ENCODE results near the gene PRKCA. TPM values are rescaled to one million over a fixed set of nuclear protein-coding genes. Genes with fewer than 3 reads are reported as not detected.

Gene PRKCA
- total RNA-seq, 2 experiments from 2014 or later, result 84.4 to 87.9 TPM

DNA sequence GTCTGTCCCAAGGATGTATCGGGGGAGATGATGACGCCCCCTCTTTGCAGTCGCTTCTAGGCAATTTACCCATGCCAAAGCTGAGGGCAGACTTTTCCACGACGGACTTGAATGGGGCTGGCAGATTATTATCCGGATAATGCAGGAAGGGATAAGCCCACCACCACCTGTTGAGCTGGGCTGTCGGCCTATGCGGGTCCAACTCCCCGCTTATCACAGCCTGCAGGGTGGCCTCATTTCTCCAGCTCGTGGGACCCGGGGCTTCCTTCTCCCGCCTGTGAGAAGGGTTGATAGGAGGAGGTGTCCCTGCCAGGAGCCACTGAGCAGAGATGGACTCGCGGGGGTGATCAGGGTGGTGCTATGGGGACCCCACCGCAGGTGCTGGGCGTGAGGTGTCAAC is 533.1 kb downstream of the PRKCA start:
- CTCF ChIA-PET, result no interaction called here
- peaks cover 41% of the 10 kb centered on the region for H3K27me3 Mint-ChIP-seq
- ATAC-seq (no peak), DNase-seq (no peak)
- H3K4me3 Mint-ChIP-seq, result no peak overlapping the region
- POLR2A ChIA-PET, result no interaction called here
- TF ChIP-seq, protein P1, sequence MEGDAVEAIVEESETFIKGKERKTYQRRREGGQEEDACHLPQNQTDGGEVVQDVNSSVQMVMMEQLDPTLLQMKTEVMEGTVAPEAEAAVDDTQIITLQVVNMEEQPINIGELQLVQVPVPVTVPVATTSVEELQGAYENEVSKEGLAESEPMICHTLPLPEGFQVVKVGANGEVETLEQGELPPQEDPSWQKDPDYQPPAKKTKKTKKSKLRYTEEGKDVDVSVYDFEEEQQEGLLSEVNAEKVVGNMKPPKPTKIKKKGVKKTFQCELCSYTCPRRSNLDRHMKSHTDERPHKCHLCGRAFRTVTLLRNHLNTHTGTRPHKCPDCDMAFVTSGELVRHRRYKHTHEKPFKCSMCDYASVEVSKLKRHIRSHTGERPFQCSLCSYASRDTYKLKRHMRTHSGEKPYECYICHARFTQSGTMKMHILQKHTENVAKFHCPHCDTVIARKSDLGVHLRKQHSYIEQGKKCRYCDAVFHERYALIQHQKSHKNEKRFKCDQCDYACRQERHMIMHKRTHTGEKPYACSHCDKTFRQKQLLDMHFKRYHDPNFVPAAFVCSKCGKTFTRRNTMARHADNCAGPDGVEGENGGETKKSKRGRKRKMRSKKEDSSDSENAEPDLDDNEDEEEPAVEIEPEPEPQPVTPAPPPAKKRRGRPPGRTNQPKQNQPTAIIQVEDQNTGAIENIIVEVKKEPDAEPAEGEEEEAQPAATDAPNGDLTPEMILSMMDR (IDR thresholded peaks at IDR 0.05), result no peak
- H3K36me3 Mint-ChIP-seq (ENCODE audit: low read depth), result no peaks in the 10 kb centered on the region
- H3K27ac Mint-ChIP-seq, result no peak overlapping the region
- no peaks in the 10 kb centered on the region for H3K4me1 Mint-ChIP-seq (ENCODE audit: low read depth)
- no peaks in the 10 kb centered on the region for H3K9me3 Mint-ChIP-seq
- intact Hi-C loops (cut with micrococcal nuclease), result no loop called here

DNA sequence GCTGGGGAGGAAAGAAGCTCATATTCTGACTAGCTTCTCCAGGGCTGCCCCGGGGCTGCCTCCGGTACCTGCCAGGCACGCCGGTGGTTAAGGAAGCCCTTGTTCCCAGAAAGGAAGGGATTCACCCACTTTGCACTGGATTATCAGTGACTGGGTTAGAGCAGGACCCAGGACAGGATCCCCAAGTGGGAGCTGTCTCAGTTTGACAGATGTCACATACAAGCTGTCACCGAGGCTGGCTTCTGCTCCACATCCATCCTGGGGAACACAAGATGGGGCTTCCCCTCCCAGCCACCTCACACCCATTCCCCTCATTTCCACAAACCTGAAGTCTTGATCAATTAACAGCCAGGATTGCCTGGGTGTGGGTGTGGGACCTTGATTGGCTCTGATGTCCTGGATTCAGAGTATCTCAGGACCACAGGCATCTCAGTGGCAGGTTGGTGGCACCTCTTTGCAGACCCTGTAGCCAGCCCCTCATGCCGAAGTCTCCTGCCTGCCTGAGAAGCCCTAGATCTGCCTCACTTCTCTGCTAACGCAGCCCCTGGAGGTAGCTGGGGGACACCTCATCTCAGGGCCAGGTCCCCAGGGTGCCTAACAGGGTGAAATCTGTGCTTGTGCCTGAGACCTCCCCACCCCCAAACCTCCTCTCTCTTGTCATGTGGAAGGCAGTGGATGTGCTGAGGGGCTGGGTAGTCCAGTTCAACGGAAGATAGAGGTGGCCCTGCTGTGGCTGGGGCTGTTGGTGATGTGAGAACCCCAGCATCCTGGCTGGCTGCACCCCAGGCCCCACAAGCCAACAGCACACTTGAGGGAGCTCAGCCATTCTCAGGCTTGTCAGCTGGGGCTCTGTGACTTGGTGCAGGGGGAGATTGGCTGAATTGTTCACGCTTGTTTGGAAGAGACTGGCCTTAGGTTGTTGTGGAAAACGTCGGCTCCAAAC is 533.9 kb downstream of the PRKCA start:
- Mint-ChIP-seq H3K4me1 (ENCODE audit: low read depth) (no peaks in the 10 kb centered on the region), H3K4me3 (no peak overlapping the region), H3K27me3 (peaks cover 37% of the 10 kb centered on the region), H3K36me3 (ENCODE audit: low read depth) (no peaks in the 10 kb centered on the region), H3K27ac (no peak overlapping the region), H3K9me3 (no peaks in the 10 kb centered on the region)
- no peak for ATAC-seq
- DNase-seq, result no peak
- CTCF ChIA-PET, result no interaction called here
- TF ChIP-seq, protein P1 (IDR thresholded peaks at IDR 0.05), result no peak
- intact Hi-C loops (cut with micrococcal nuclease), result no loop called here
- POLR2A ChIA-PET, result no interaction called here

DNA sequence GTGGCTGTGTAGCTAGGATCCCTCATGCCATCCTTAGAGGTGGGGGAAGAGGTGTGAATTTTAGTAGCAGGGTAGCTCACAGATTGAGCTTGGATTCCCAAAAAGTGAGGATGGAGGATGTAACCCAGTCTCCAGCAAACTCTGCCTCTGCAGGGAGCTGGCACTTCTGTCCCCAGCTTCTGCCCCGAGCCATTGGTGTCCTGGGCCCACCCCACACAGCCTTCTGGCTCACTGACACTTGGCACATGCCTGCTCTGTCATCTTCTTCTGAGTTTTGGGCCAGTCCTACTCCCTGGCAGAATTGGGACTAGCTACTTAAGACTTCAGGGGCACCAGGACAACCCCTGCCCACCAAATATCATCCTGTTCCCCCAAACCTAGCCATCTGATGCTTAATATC is 534.8 kb downstream of the PRKCA start:
- Mint-ChIP-seq H3K9me3 (no peaks in the 10 kb centered on the region), H3K27ac (no peak overlapping the region), H3K27me3 (peaks cover 28% of the 10 kb centered on the region), H3K4me3 (no peak overlapping the region), H3K4me1 (ENCODE audit: low read depth) (no peaks in the 10 kb centered on the region), H3K36me3 (ENCODE audit: low read depth) (no peaks in the 10 kb centered on the region)
- ATAC-seq (no peak), DNase-seq (no peak)
- ChIA-PET POLR2A (no interaction called here), CTCF (no interaction called here)
- intact Hi-C loops (cut with micrococcal nuclease), result no loop called here
- TF ChIP-seq, protein P1 (IDR thresholded peaks at IDR 0.05), result no peak

DNA sequence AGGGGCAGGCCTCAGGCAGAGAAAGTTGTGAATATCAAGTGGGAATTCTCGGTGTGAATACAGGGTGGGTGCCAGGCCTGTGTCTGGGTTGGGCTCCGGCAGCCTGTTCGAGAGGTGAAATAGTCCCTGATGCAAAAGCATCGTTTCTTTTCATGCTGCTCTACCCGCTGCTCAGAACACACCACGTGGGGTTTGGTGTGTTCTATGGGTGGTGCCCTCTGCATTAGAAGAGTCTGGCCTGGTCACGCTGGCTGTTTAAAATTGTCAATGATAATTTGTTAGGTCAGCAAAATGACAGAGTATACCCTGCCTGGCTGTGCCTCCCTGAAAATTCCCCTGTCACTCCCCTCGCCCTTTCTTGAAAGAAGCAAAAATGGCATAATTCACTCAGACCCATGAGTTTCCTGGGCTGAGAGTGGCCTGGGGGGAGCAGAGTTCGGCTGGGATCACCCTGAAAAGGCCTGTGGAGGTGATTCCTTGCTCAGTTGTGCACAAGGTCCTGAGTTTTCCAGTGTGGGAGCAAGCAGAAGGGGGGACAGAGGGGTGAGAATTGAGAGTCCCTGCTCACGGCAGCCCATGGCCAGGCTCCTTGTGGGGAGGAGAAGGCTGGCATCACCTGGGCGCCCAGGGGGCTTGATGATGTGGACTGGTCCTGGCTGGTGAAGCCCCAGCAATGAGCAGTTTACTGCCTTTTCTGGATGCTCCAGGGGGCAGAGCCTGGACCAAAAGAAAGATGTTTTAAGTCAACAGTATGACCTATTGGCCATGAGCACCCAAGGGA is 535.7 kb downstream of the PRKCA start:
- peaks cover 25% of the 10 kb centered on the region for H3K27me3 Mint-ChIP-seq
- H3K4me1 Mint-ChIP-seq (ENCODE audit: low read depth), result no peaks in the 10 kb centered on the region
- no peak overlapping the region for H3K4me3 Mint-ChIP-seq
- TF ChIP-seq, protein P1 (IDR thresholded peaks at IDR 0.05), result no peak
- POLR2A ChIA-PET, result no interaction called here
- DNase-seq (no peak), ATAC-seq (no peak)
- H3K9me3 Mint-ChIP-seq, result no peaks in the 10 kb centered on the region
- no peaks in the 10 kb centered on the region for H3K36me3 Mint-ChIP-seq (ENCODE audit: low read depth)
- CTCF ChIA-PET, result no interaction called here
- intact Hi-C loops (cut with micrococcal nuclease), result no loop called here
- H3K27ac Mint-ChIP-seq, result no peak overlapping the region

DNA sequence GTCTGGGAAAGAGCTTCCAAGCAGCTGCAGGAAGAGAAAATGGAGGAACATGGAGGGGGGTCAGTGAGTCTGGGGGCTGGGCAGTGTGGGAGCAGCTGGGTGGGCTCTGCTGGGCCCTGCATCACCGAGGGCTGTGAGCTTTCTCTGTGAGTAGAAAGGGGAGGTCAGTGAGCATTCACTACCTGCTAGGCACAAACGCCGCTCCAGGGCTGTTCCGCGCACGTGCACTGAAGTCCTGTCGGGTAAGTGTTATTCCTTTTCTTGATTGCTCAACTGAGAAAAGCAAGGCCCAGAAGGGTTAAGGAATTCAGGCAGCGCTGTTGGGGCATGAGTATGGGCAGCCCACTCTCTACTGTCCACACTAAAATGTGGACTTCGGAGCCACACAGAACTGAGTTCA is 537.2 kb downstream of the PRKCA start:
- no peaks in the 10 kb centered on the region for H3K9me3 Mint-ChIP-seq
- DNase-seq (no peak), ATAC-seq (no peak)
- intact Hi-C loops (cut with micrococcal nuclease), result no loop called here
- H3K36me3 Mint-ChIP-seq (ENCODE audit: low read depth), result no peaks in the 10 kb centered on the region
- ChIA-PET CTCF (no interaction called here), POLR2A (no interaction called here)
- TF ChIP-seq, protein P1 (IDR thresholded peaks at IDR 0.05), result no peak
- H3K4me3 Mint-ChIP-seq, result no peak overlapping the region
- H3K27me3 Mint-ChIP-seq, result peaks cover 14% of the 10 kb centered on the region
- no peak overlapping the region for H3K27ac Mint-ChIP-seq
- H3K4me1 Mint-ChIP-seq (ENCODE audit: low read depth), result no peaks in the 10 kb centered on the region
